Brain pericyte (primary cell): ENCODE data around the gene CLIC1.

Source experiments
- DNase-seq: peaks from one replicate; pipeline ENCODE4 v3.0.0-alpha.2; 2012; ENCODE audit warnings: low read depth, low spot score

CLIC1 gene

GRCh38 chr6:31701666-31702404 lies 34.5 kb downstream of the CLIC1 start:
- no peak for DNase-seq

- DNase-seq = no peak
These were observed 35.5 kb downstream of the CLIC1 start for GRCh38 chr6:31700740-31701401.

GRCh38 chr6:31697555-31697954 lies 38.8 kb downstream of the CLIC1 start:
- no peak for DNase-seq

GRCh38 chr6:31693535-31693934 lies 42.8 kb downstream of the CLIC1 start:
- no peak for DNase-seq

- no peak for DNase-seq
These were observed 43.4 kb downstream of the CLIC1 start for GRCh38 chr6:31692886-31693285.

GRCh38 chr6:31692353-31692752 lies 44.0 kb downstream of the CLIC1 start:
- DNase-seq = no peak

- DNase-seq = no peak
These were observed 44.7 kb downstream of the CLIC1 start for GRCh38 chr6:31691564-31692108.

- DNase-seq = no peak
These were observed 45.3 kb downstream of the CLIC1 start for GRCh38 chr6:31691078-31691463.

- DNase-seq = no peak
These were observed 45.9 kb downstream of the CLIC1 start for GRCh38 chr6:31690231-31691077.

- DNase-seq = no peak
These were observed 46.9 kb downstream of the CLIC1 start for GRCh38 chr6:31689249-31690110.

GRCh38 chr6:31687860-31688693 lies 48.3 kb downstream of the CLIC1 start:
- DNase-seq = no peak

- DNase-seq = no peak
These were observed 49.0 kb downstream of the CLIC1 start for GRCh38 chr6:31687321-31687720.

- no peak for DNase-seq
These were observed 49.8 kb downstream of the CLIC1 start for GRCh38 chr6:31686483-31686882.

GRCh38 chr6:31683591-31683990 lies 52.7 kb downstream of the CLIC1 start:
- DNase-seq = no peak

GRCh38 chr6:31681135-31681671 lies 55.1 kb downstream of the CLIC1 start:
- no peak for DNase-seq
